Keratinocyte (primary cell): ENCODE data around the gene WTAP. TPM values are rescaled to one million over a fixed set of nuclear protein-coding genes. Genes with fewer than 3 reads are reported as not detected.

Experiments
- DNase-seq: peaks from one replicate; pipeline ENCODE4 v3.0.0-alpha.2; 2011; ENCODE audit warnings: low read depth, missing footprints, low spot score
- FAIRE-seq: peaks from 2 replicates; lab custom pipeline; 2011; peaks lifted over from hg19 to GRCh38; lab: Jason Lieb, UNC
- H2AFZ ChIP-seq: 2 replicates; pipeline ENCODE4 v1.6.0; 2012; ENCODE audit warnings: low read length, control low read depth, inconsistent platforms; ENCODE audit not compliant: control insufficient read depth
- H3K27ac ChIP-seq: 2 replicates; pipeline ENCODE4 v1.5.1; 2011; ENCODE audit warnings: low read length; ENCODE audit not compliant: control insufficient read depth, insufficient read depth
- H3K27me3 ChIP-seq: 3 replicates; pipeline ENCODE4 v1.6.0; 2011; ENCODE audit warnings: low read length; ENCODE audit not compliant: control insufficient read depth, insufficient read depth; ENCODE audit errors: extremely low read depth
- H3K36me3 ChIP-seq, 2 experiments: 2 replicates in 1 of 2; 3 replicates in 1 of 2; pipeline ENCODE4 v1.5.1; 2011; ENCODE audit warnings: low read length in 2 of 2, mild to moderate bottlenecking in 1 of 2; ENCODE audit not compliant: control insufficient read depth in 2 of 2, insufficient read depth in 2 of 2; ENCODE audit errors: extremely low read depth in 1 of 2
- H3K4me1 ChIP-seq: 3 replicates; pipeline ENCODE4 v1.5.1; 2011; ENCODE audit warnings: low read length; ENCODE audit not compliant: control insufficient read depth, insufficient read depth; ENCODE audit errors: extremely low read depth
- H3K4me2 ChIP-seq: 3 replicates; pipeline ENCODE4 v1.6.0; 2011; ENCODE audit warnings: low read depth, low read length; ENCODE audit not compliant: control insufficient read depth, insufficient read depth; ENCODE audit errors: extremely low read depth
- H3K4me3 ChIP-seq, 3 experiments: fragments of 200-600 bp in 1 of 3; sonication (generic) in 1 of 3; 2 replicates in 2 of 3; 3 replicates in 1 of 3; pipeline ENCODE4 v1.5.1; 2011 to 2016; ENCODE audit warnings: low read length in 3 of 3, mild to moderate bottlenecking in 3 of 3, control low read depth in 2 of 3, inconsistent platforms in 1 of 3, low read depth in 1 of 3, mixed read lengths in 1 of 3, mixed run types in 1 of 3, moderate library complexity in 1 of 3; ENCODE audit not compliant: control insufficient read depth in 2 of 3, insufficient read depth in 2 of 3; ENCODE audit errors: extremely low read depth in 1 of 3
- H3K79me2 ChIP-seq: 2 replicates; pipeline ENCODE4 v1.6.0; 2012; ENCODE audit warnings: low read length; ENCODE audit not compliant: control insufficient read depth, insufficient read depth
- H3K9ac ChIP-seq: 3 replicates; pipeline ENCODE4 v1.6.0; 2011; ENCODE audit warnings: low read length; ENCODE audit not compliant: control insufficient read depth, insufficient read depth; ENCODE audit errors: extremely low read depth
- H3K9me1 ChIP-seq: 3 replicates; pipeline ENCODE4 v1.6.0; 2011; ENCODE audit warnings: low read length; ENCODE audit not compliant: control insufficient read depth, insufficient read depth; ENCODE audit errors: extremely low read depth
- H3K9me3 ChIP-seq: 2 replicates; pipeline ENCODE4 v1.5.1; 2012; ENCODE audit warnings: low read depth, low read length; ENCODE audit not compliant: control insufficient read depth
- H4K20me1 ChIP-seq: 3 replicates; pipeline ENCODE4 v1.6.0; 2011; ENCODE audit warnings: low read length; ENCODE audit not compliant: control insufficient read depth, insufficient read depth; ENCODE audit errors: extremely low read depth
- CTCF ChIP-seq, 3 experiments: IDR thresholded peaks in 1 of 3; conservative IDR thresholded peaks in 1 of 3; optimal IDR thresholded peaks in 1 of 3; 2 replicates in 2 of 3; 3 replicates in 1 of 3; pipeline versions ENCODE3 to v1.5.1; 2011; ENCODE audit warnings: low read length in 3 of 3, mild to moderate bottlenecking in 3 of 3, moderate library complexity in 2 of 3, control low read depth in 1 of 3, inconsistent platforms in 1 of 3; ENCODE audit not compliant: insufficient read depth in 2 of 3; ENCODE audit errors: extremely low read depth in 1 of 3
- EZH2 ChIP-seq: IDR thresholded peaks from one replicate; pipeline ENCODE4 v1.6.1; 2012; ENCODE audit warnings: inconsistent platforms, mild to moderate bottlenecking, low read length, moderate library complexity
- dilution Hi-C: fragments of 300-500 bp; cut with MboI; formaldehyde crosslinking; loops from one replicate; pipeline ENCODE4 v1.7.0; 2020; ENCODE audit warnings: low sequenced_read_pairs; ENCODE audit not compliant: extremely low pct_ligation_motif_present
- polyA plus RNA-seq, 5 experiments: library from polyadenylated mRNA; depleted of rRNA in 3 of 5; stranded (reverse) in 3 of 5; stranded (forward) in 1 of 5; unstranded in 1 of 5; fragments of >200 nt; gene quantifications; 1 replicate in 1 of 5; 2 replicates in 3 of 5; 3 replicates in 1 of 5; pipeline versions ENCODE4 v1.2.1 to v1.2.3, GENCODE V29; 2011 to 2012; ENCODE audit warnings: missing spikeins in 2 of 5, low read depth in 1 of 5, low replicate concordance in 1 of 5

Gene WTAP
- polyA plus RNA-seq, 1 donor (not counting 4 experiments of a cell fraction or from before 2014, with no cell fraction given), result 40.2 TPM

GRCh38 chr6:159722655-159723054 lies 4.7 kb upstream of the WTAP start:
- H3K4me1 ChIP-seq, result peaks cover 6% of the 10 kb centered on the region
- peaks cover 46% of the 10 kb centered on the region for H3K79me2 ChIP-seq
- peaks cover 3% of the 10 kb centered on the region for H4K20me1 ChIP-seq
- H3K9me1 ChIP-seq, result no peaks in the 10 kb centered on the region
- TF ChIP-seq CTCF (optimal IDR thresholded peaks at IDR 0.05 in 1 of 3, IDR thresholded peaks at IDR 0.05 in 1 of 3, conservative IDR thresholded peaks at IDR 0.05 in 1 of 3; ENCODE audit: extremely low read depth in 1 of 3, insufficient read depth in 2 of 3, low read length in 3 of 3) (no peak), EZH2 (no peak)
- no peaks in the 10 kb centered on the region for H3K9me3 ChIP-seq
- H3K9ac ChIP-seq, result no peak overlapping the region
- FAIRE-seq (no peak), DNase-seq (no peak)
- H3K4me3 ChIP-seq, result no peak overlapping the region
- no peak overlapping the region for H3K4me2 ChIP-seq
- H3K27me3 ChIP-seq, result no peaks in the 10 kb centered on the region
- H3K36me3 ChIP-seq, result no peaks in the 10 kb centered on the region
- dilution Hi-C loops, result no loop called here
- no peak overlapping the region for H2AFZ ChIP-seq
- no peak overlapping the region for H3K27ac ChIP-seq

GRCh38 chr6:159723259-159723658 lies 4.0 kb upstream of the WTAP start:
- no peak overlapping the region for H3K4me3 ChIP-seq
- H3K9ac ChIP-seq, result no peak overlapping the region
- TF ChIP-seq CTCF (optimal IDR thresholded peaks at IDR 0.05 in 1 of 3, IDR thresholded peaks at IDR 0.05 in 1 of 3, conservative IDR thresholded peaks at IDR 0.05 in 1 of 3; ENCODE audit: extremely low read depth in 1 of 3, insufficient read depth in 2 of 3, low read length in 3 of 3) (no peak), EZH2 (no peak)
- H3K79me2 ChIP-seq, result peaks cover 52% of the 10 kb centered on the region
- no peak for DNase-seq
- H3K27ac ChIP-seq, result no peak overlapping the region
- H3K9me3 ChIP-seq, result no peaks in the 10 kb centered on the region
- dilution Hi-C loops, result no loop called here
- no peak overlapping the region for H3K4me2 ChIP-seq
- no peak for FAIRE-seq
- H3K4me1 ChIP-seq, result peaks cover 6% of the 10 kb centered on the region
- no peaks in the 10 kb centered on the region for H3K27me3 ChIP-seq
- peaks cover 3% of the 10 kb centered on the region for H4K20me1 ChIP-seq
- H2AFZ ChIP-seq, result no peak overlapping the region
- H3K36me3 ChIP-seq, result no peaks in the 10 kb centered on the region
- no peaks in the 10 kb centered on the region for H3K9me1 ChIP-seq
